Measurements from ENCODE around the gene SLC10A7.

The SLC10A7 gene

GRCh38 chr4:146521541-146522097 lies at the start of gene SLC10A7:
SLC10A7 (minus strand) TSS chr4:146521940; CDS start chr4:146521717, 223 bp downstream.
- DNase-seq: peak; percentile 47

- DNase-seq: no peak
Observed at GRCh38 chr4:146567396-146567795, 45.7 kb upstream of the SLC10A7 start.

GRCh38 chr4:146564492-146564891 lies 42.8 kb upstream of the SLC10A7 start:
- DNase-seq: no peak

- peak; percentile 71 for DNase-seq
Observed at GRCh38 chr4:146550161-146550560, 28.4 kb upstream of the SLC10A7 start.

- DNase-seq: no peak
Observed at GRCh38 chr4:146548443-146548842, 26.7 kb upstream of the SLC10A7 start.

GRCh38 chr4:146545102-146545501 lies 23.4 kb upstream of the SLC10A7 start:
- peak; percentile 22 for DNase-seq

- DNase-seq: no peak
Observed at GRCh38 chr4:146534178-146534577, 12.4 kb upstream of the SLC10A7 start.

GRCh38 chr4:146525754-146526153 lies 4.0 kb upstream of the SLC10A7 start:
- peak; percentile 67 for DNase-seq

GRCh38 chr4:146524663-146525062 lies 2.9 kb upstream of the SLC10A7 start:
- no peak for DNase-seq

- DNase-seq: peak; percentile 38
Observed at GRCh38 chr4:146522869-146523205, 1.1 kb upstream of the SLC10A7 start.

GRCh38 chr4:146522098-146522868 lies 543 bp upstream of the SLC10A7 start:
- DNase-seq: peak; percentile 80

GRCh38 chr4:146520896-146521540 lies 722 bp downstream of the SLC10A7 start:
- DNase-seq: peak; percentile 37

- no peak for DNase-seq
Observed at GRCh38 chr4:146514651-146515357, 6.9 kb downstream of the SLC10A7 start.

- no peak for DNase-seq
Observed at GRCh38 chr4:146513548-146513947, 8.2 kb downstream of the SLC10A7 start.

GRCh38 chr4:146511381-146511780 lies 10.4 kb downstream of the SLC10A7 start:
- DNase-seq: peak; percentile 13

- no peak for DNase-seq
Observed at GRCh38 chr4:146510942-146511341, 10.8 kb downstream of the SLC10A7 start.

- no peak for DNase-seq
Observed at GRCh38 chr4:146508229-146508939, 13.4 kb downstream of the SLC10A7 start.

GRCh38 chr4:146507632-146508031 lies 14.1 kb downstream of the SLC10A7 start:
- no peak for DNase-seq

GRCh38 chr4:146506272-146506671 lies 15.5 kb downstream of the SLC10A7 start:
- no peak for DNase-seq

- DNase-seq: no peak
Observed at GRCh38 chr4:146500216-146500615, 21.5 kb downstream of the SLC10A7 start.

- DNase-seq: no peak
Observed at GRCh38 chr4:146498291-146498690, 23.4 kb downstream of the SLC10A7 start.

GRCh38 chr4:146495269-146495668 lies 26.5 kb downstream of the SLC10A7 start:
- no peak for DNase-seq

GRCh38 chr4:146494143-146494542 lies 27.6 kb downstream of the SLC10A7 start:
- DNase-seq: no peak

All from MV-4-11 (cell line).